Measurements from ENCODE around the gene ZNF628.

ZNF628 gene

DNA sequence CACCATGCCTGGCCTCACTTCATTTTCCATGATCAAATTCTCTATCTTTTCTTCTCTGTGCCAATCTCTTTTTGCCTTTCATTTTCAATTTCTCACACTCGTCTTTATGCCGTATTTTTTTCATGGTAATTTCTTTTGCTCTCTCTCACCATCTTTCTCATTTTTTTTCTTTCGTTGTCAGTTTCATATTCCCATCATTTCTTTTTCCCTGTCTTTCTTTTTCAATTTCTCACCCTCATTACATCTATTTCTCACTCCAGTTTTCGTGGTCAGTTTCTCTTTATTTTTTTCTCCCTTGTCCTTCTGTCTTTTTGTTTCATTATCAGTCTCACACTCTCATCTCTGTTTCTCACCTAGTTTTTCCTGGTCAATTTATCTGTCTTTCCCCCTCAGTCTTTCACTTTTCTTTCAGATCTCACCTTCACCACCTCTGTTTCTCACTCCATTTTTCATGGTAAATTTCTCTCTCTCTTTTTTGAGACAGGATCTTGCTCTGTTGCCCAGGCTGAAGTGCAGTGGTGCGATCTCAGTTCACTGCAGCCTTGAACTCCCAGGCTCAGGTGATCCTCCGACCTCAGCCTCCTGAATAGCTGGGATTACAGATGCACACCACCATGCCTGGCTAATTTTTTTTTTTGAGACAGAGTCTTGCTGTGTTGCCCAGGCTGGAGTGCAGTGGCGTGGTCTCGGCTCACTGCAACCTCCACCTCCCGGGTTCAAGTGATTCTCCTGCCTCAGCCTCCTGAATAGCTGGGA lies 26.0 kb downstream of the ZNF628 start:
- Mint-ChIP-seq H3K4me3 (no peak overlapping the region), H3K9me3 (no peaks in the 10 kb centered on the region), H3K27ac (no peak overlapping the region), H3K4me1 (peaks cover 18% of the 10 kb centered on the region), H3K36me3 (ENCODE audit: low read depth) (no peaks in the 10 kb centered on the region), H3K27me3 (peaks cover 2% of the 10 kb centered on the region)
- no peak for DNase-seq
- no peak for ATAC-seq

GRCh38 chr19:55503157-55503501 lies 26.7 kb downstream of the ZNF628 start:
- H3K4me3 Mint-ChIP-seq = peak overlapping the region; percentile 67
- DNase-seq (no peak), ATAC-seq (no peak)
- peaks cover 8% of the 10 kb centered on the region for H3K27me3 Mint-ChIP-seq
- H3K27ac Mint-ChIP-seq = peak overlapping the region; percentile 77
- peaks cover 18% of the 10 kb centered on the region for H3K4me1 Mint-ChIP-seq
- no peaks in the 10 kb centered on the region for H3K9me3 Mint-ChIP-seq
- no peaks in the 10 kb centered on the region for H3K36me3 Mint-ChIP-seq (ENCODE audit: low read depth)

DNA sequence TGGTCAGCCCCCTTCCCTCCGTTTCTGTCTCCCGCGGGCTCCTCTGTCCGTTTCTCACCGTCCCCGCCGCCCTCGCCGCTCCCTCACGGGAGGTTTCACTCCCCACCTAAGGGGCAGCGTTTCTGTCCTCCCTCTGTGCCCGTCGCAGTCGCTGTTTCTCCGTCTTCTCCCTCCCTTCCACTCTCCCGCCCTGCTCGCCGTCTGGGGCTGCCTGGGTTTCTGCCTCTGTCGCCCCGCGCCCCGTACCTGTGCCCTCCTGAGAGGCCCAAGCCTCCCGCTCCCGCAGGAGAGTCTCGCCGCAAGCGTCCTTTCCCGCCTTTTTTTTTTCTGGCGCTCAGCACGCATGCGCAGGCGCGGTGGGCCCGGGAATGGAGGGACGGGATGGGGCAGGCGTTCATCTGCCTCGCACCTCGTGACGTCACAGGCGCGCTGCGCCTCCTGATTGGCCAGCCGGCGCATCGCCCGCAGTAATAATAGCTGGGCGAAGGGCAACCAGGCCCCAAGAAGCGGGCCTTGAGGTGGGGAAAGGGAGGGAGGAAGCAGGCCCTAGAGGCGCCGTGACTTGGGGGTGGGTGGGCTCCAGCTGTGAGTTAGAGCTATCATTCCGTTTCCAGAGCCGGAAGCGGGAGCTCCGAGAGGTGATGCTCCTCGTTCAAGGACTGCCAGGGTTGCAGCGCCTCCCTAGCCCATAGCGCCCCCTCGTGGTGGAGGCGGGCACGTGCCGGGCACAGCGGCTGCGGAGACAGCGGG lies 27.3 kb downstream of the ZNF628 start:
- H3K4me3 Mint-ChIP-seq = peak overlapping the region; percentile 67
- H3K9me3 Mint-ChIP-seq = no peaks in the 10 kb centered on the region
- ATAC-seq (peak; percentile 88), DNase-seq (peak; percentile 96)
- H3K4me1 Mint-ChIP-seq = peaks cover 18% of the 10 kb centered on the region
- H3K27me3 Mint-ChIP-seq = peaks cover 8% of the 10 kb centered on the region
- peak overlapping the region; percentile 77 for H3K27ac Mint-ChIP-seq
- H3K36me3 Mint-ChIP-seq (ENCODE audit: low read depth) = no peaks in the 10 kb centered on the region

- Mint-ChIP-seq H3K27me3 (peaks cover 8% of the 10 kb centered on the region), H3K36me3 (ENCODE audit: low read depth) (no peaks in the 10 kb centered on the region), H3K4me3 (no peak overlapping the region), H3K9me3 (no peaks in the 10 kb centered on the region), H3K4me1 (peaks cover 18% of the 10 kb centered on the region), H3K27ac (no peak overlapping the region)
- DNase-seq (no peak), ATAC-seq (no peak)
These were observed 27.8 kb downstream of the ZNF628 start for GRCh38 chr19:55504252-55504603.

- Mint-ChIP-seq H3K9me3 (no peaks in the 10 kb centered on the region), H3K27me3 (peaks cover 8% of the 10 kb centered on the region), H3K27ac (no peak overlapping the region), H3K4me1 (peaks cover 18% of the 10 kb centered on the region), H3K36me3 (ENCODE audit: low read depth) (no peaks in the 10 kb centered on the region), H3K4me3 (no peak overlapping the region)
- DNase-seq (no peak), ATAC-seq (no peak)
These were observed 28.6 kb downstream of the ZNF628 start for GRCh38 chr19:55504981-55505380.

DNA sequence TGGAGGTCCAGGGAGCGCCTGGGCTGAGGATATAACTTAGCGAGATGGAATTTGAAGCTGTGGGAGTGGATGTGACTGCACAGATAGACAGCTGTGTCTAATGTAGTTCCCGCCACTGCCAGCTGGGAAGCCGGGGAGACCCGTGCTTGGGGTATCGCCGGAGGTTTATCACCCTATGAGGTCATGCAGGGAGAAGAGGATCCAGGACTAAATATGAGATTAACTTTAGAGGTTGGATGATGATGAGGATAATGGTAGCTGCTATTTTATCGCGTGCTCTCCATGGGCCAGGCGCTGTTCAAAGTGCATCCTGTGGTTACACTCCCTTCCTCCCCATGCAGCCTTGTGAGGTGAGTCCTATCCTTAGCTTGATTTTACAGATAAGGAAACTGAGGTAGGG lies 31.7 kb downstream of the ZNF628 start:
- H3K9me3 Mint-ChIP-seq = no peaks in the 10 kb centered on the region
- no peaks in the 10 kb centered on the region for H3K36me3 Mint-ChIP-seq (ENCODE audit: low read depth)
- peaks cover 10% of the 10 kb centered on the region for H3K4me1 Mint-ChIP-seq
- DNase-seq (no peak), ATAC-seq (no peak)
- H3K4me3 Mint-ChIP-seq = no peak overlapping the region
- H3K27me3 Mint-ChIP-seq = peaks cover 11% of the 10 kb centered on the region
- no peak overlapping the region for H3K27ac Mint-ChIP-seq

DNA sequence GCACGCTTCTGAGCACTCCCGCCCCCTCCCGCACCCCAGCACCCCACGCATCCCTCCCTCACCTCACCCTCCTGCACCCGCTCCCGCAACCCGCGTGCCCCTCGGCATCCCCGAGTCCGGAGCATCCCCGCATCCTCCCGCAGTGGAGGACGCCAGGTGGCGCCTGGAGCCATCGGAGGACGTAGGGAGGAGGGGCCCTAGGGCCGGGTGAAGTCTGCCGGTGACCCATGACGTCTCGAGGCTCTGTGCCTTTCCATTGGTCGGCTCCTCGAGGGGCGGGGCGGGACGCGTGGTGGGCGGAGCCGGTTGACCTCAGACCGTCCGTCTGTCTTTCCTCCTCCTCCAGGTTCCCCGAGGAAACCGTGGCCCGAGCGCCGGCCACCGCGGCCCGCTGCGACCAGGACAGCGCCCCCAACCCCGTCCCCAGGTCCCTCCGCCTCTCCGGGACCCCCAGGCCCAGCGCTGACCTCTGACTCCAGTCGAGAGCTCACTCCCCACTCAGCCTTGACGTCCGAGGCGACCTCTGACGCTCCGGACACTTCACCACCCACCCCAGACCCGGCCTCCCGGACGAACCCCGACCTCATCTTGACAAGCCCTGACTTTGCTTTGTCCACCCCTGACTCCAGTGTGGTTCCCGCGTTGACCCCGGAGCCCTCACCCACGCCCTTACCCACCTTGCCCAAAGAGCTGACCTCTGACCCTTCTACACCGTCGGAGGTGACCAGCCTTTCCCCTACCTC lies 40.6 kb downstream of the ZNF628 start:
- Mint-ChIP-seq H3K27me3 (peaks cover 2% of the 10 kb centered on the region), H3K9me3 (no peaks in the 10 kb centered on the region), H3K4me1 (peaks cover 2% of the 10 kb centered on the region), H3K4me3 (peak overlapping the region; percentile 63), H3K36me3 (ENCODE audit: low read depth) (no peaks in the 10 kb centered on the region), H3K27ac (peak overlapping the region; percentile 59)
- ATAC-seq = peak; percentile 100
- DNase-seq = peak; percentile 93

- ATAC-seq (no peak), DNase-seq (no peak)
- Mint-ChIP-seq H3K36me3 (ENCODE audit: low read depth) (no peaks in the 10 kb centered on the region), H3K9me3 (no peaks in the 10 kb centered on the region), H3K27ac (no peak overlapping the region), H3K27me3 (no peaks in the 10 kb centered on the region), H3K4me1 (peaks cover 2% of the 10 kb centered on the region), H3K4me3 (no peak overlapping the region)
These were observed 43.3 kb downstream of the ZNF628 start for GRCh38 chr19:55519451-55520311.

- no peak for DNase-seq
- peaks cover 2% of the 10 kb centered on the region for H3K4me1 Mint-ChIP-seq
- H3K27ac Mint-ChIP-seq = no peak overlapping the region
- peaks cover 5% of the 10 kb centered on the region for H3K27me3 Mint-ChIP-seq
- H3K9me3 Mint-ChIP-seq = no peaks in the 10 kb centered on the region
- no peak overlapping the region for H3K4me3 Mint-ChIP-seq
- ATAC-seq = no peak
- no peaks in the 10 kb centered on the region for H3K36me3 Mint-ChIP-seq (ENCODE audit: low read depth)
These were observed 44.4 kb downstream of the ZNF628 start for GRCh38 chr19:55520691-55521292.

- Mint-ChIP-seq H3K27ac (no peak overlapping the region), H3K9me3 (no peaks in the 10 kb centered on the region), H3K27me3 (peaks cover 5% of the 10 kb centered on the region), H3K36me3 (ENCODE audit: low read depth) (no peaks in the 10 kb centered on the region), H3K4me1 (no peaks in the 10 kb centered on the region), H3K4me3 (no peak overlapping the region)
- DNase-seq (no peak), ATAC-seq (no peak)
These were observed 49.1 kb downstream of the ZNF628 start for GRCh38 chr19:55525289-55526101.

DNA sequence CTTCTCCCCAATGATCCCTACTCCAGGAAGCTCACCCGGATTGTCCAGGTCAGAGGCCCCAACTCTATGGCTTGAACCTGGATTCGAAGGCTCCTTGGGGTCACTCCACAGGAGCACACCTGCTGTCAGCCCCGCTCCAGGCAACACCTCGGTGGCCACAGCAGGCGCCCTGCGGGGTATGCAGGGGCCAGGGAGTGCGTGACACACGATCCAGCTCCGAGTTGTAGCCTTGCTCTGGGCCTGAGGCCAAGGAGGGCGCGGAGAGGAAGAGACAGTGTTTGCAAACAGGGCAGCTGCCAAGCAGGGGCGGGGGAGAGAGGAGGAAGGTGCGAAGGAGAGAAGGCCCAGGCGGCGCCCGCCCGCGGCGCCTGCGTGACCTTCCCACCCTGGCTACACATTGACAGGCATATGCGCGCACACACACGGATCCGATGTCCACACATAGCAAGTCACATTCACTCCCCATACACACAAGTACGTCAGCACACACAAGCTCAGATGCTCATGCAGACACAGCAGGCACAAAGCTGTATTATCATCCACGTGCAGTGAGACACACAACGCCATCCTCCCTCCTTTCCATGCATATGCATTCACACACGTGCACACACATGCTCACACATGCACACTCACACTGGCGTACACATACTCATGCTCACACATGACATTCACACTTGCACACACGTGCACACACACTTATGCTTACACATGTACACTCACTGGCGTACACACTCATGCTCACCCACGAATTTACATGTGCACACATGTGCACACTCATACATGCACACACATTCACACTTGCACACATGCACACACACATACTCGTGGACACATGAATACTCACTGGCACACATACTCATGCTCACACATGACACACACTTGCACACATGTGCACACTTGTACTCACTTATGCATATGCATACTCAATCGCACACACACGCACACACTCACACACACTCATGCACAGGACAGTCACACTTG lies 50.1 kb downstream of the ZNF628 start:
- H3K27ac Mint-ChIP-seq = no peak overlapping the region
- H3K27me3 Mint-ChIP-seq = peaks cover 5% of the 10 kb centered on the region
- H3K4me3 Mint-ChIP-seq = no peak overlapping the region
- DNase-seq (no peak), ATAC-seq (no peak)
- H3K36me3 Mint-ChIP-seq (ENCODE audit: low read depth) = no peaks in the 10 kb centered on the region
- no peaks in the 10 kb centered on the region for H3K4me1 Mint-ChIP-seq
- no peaks in the 10 kb centered on the region for H3K9me3 Mint-ChIP-seq

GRCh38 chr19:55527197-55528029 lies 51.0 kb downstream of the ZNF628 start:
- Mint-ChIP-seq H3K27me3 (peaks cover 5% of the 10 kb centered on the region), H3K27ac (no peak overlapping the region), H3K9me3 (no peaks in the 10 kb centered on the region), H3K36me3 (ENCODE audit: low read depth) (no peaks in the 10 kb centered on the region), H3K4me1 (no peaks in the 10 kb centered on the region), H3K4me3 (no peak overlapping the region)
- no peak for ATAC-seq
- DNase-seq = no peak
